ENCODE data around the gene NUMB. TPM values are rescaled to one million over a fixed set of nuclear protein-coding genes. Genes with fewer than 3 reads are reported as not detected.

Gene NUMB
- total and polyA plus RNA-seq, 2 of the 4 experiments (the other 2 are of a cell fraction), result 45.9 to 114 TPM

GRCh38 chr14:73264885-73265720, 193.2 kb downstream of the NUMB start (continued):
- no peak for TF ChIP-seq MXI1 (IDR thresholded peaks at IDR 0.05; ENCODE audit: borderline replicate concordance, low read depth, low read length)

- no peaks in the 10 kb centered on the region for H3K9me1 ChIP-seq (ENCODE audit: insufficient read depth, low read length)
- no peaks in the 10 kb centered on the region; the same call in 1 of the 2 replicates for H3K27me3 ChIP-seq (ENCODE audit: control insufficient read depth, insufficient read depth, low read length)
- no peak for ATAC-seq (ENCODE audit: low read depth)
- H2AK5ac ChIP-seq (ENCODE audit: low read depth, low read length), result no peak overlapping the region; the same call in 1 of the 2 replicates
- H3K18ac ChIP-seq (ENCODE audit: low read depth, low read length), result no peak overlapping the region
- H3K4ac ChIP-seq (ENCODE audit: low read depth, low read length), result no peak overlapping the region
- no peak overlapping the region for H3K27ac ChIP-seq (ENCODE audit: insufficient read depth, low read length)
- BruUV-seq (replicated peaks), result no TSS peak
- dilution Hi-C loops (cut with HindIII; ENCODE audit: low sequenced_read_pairs, unreplicated experiment), result no loop called here
- H3K9me3 ChIP-seq (ENCODE audit: control insufficient read depth, insufficient read depth, low read length), result no peaks in the 10 kb centered on the region
- H3K36me3 ChIP-seq (ENCODE audit: control insufficient read depth, insufficient read depth, low read length), result no peaks in the 10 kb centered on the region
- no peak overlapping the region for H3K9ac ChIP-seq (ENCODE audit: low read depth, low read length)
- no peak overlapping the region for H2AFZ ChIP-seq (replicated peaks; ENCODE audit: low read length, poor library complexity)
- intact Hi-C loops (cut with micrococcal nuclease), result no loop called here
- H3K14ac ChIP-seq (replicated peaks; ENCODE audit: low read depth, low read length), result no peak overlapping the region
- no peak overlapping the region for H2BK120ac ChIP-seq (ENCODE audit: low read depth, low read length)
- POLR2A ChIA-PET (ENCODE audit: unreplicated experiment), result no interaction called here
- in situ Hi-C loops (cut with MboI; ENCODE audit: low sequenced_read_pairs), result no loop called here
- no peak overlapping the region for H3K4me2 ChIP-seq (ENCODE audit: low read depth, low read length)
- no peak overlapping the region for H2BK20ac ChIP-seq (ENCODE audit: low read depth, low read length)
- no peaks in the 10 kb centered on the region for H3K4me1 ChIP-seq (ENCODE audit: control insufficient read depth, insufficient read depth, low read length)
- no peak for DNase-seq
- no peak overlapping the region for H4K91ac ChIP-seq (ENCODE audit: insufficient read depth, low read depth, low read length)
- H2BK15ac ChIP-seq (ENCODE audit: low read depth, low read length), result no peak overlapping the region
- WGBS, 2 experiments (ENCODE audit: extremely low coverage in 2 of 2, insufficient read length in 1 of 2), result 40% methylated on average over 1 of the region's 23 CpGs; no CpG with 5 or more reads in 1 of the 2 experiments
- no peaks in the 10 kb centered on the region for H3K79me1 ChIP-seq (ENCODE audit: low read depth in 1 of 2, low read length in 2 of 2)
- H4K5ac ChIP-seq (ENCODE audit: low read depth, low read length), result no peak overlapping the region
- H3K4me3 ChIP-seq (ENCODE audit: insufficient read depth, low read depth, low read length), result no peak overlapping the region
- CTCF ChIA-PET, result interaction anchor here (0.6 kb wide), 1 partner anchor 30 kb away, joined by 3 read pairs; no protein-coding TSS in a partner anchor
- H2BK5ac ChIP-seq (ENCODE audit: low read depth, low read length, poor library complexity, severe bottlenecking), result no peak overlapping the region
- H4K20me1 ChIP-seq (ENCODE audit: insufficient read depth, low read length), result no peaks in the 10 kb centered on the region
- no peak overlapping the region for H3K23ac ChIP-seq (ENCODE audit: low read depth, low read length)
- no peak overlapping the region for H3K56ac ChIP-seq (ENCODE audit: extremely low read depth, insufficient read depth, low read length)
- no peak overlapping the region for H4K8ac ChIP-seq (ENCODE audit: low read depth in 2 of 2, low read length in 2 of 2)
- no peak overlapping the region for H2AK9ac ChIP-seq (replicated peaks; ENCODE audit: low read depth, low read length, poor library complexity)
- TF ChIP-seq CTCF (conservative IDR thresholded peaks at IDR 0.05; ENCODE audit: low read depth, low read length) (no peak), CEBPB (IDR thresholded peaks at IDR 0.05; ENCODE audit: low read depth, low read length) (no peak), MXI1 (IDR thresholded peaks at IDR 0.05; ENCODE audit: borderline replicate concordance, low read depth, low read length) (no peak), USF2 (IDR thresholded peaks at IDR 0.05; ENCODE audit: low read depth, low read length) (no peak), CHD1 (IDR thresholded peaks at IDR 0.05; ENCODE audit: low read depth, low read length) (no peak), RFX5 (IDR thresholded peaks at IDR 0.05; ENCODE audit: low read depth, low read length) (no peak), POLR2A (IDR thresholded peaks at IDR 0.05; ENCODE audit: low read depth, low read length) (no peak), NFE2L2 (IDR thresholded peaks at IDR 0.05; ENCODE audit: low read depth, low read length) (no peak), SMC3 (IDR thresholded peaks at IDR 0.05; ENCODE audit: low read depth, low read length) (no peak), MAFK (IDR thresholded peaks at IDR 0.05; ENCODE audit: low read depth, low read length) (no peak), BHLHE40 (IDR thresholded peaks at IDR 0.05; ENCODE audit: low read depth, low read length) (no peak), FOS (IDR thresholded peaks at IDR 0.05; ENCODE audit: low read depth, low read length) (no peak), RAD21 (IDR thresholded peaks at IDR 0.05; ENCODE audit: low read length) (no peak)
Observed at GRCh38 chr14:73264080-73264884, 194.1 kb downstream of the NUMB start.

All from IMR-90 (cell line).